Measurements from ENCODE around the gene UBAC1.

DNA sequence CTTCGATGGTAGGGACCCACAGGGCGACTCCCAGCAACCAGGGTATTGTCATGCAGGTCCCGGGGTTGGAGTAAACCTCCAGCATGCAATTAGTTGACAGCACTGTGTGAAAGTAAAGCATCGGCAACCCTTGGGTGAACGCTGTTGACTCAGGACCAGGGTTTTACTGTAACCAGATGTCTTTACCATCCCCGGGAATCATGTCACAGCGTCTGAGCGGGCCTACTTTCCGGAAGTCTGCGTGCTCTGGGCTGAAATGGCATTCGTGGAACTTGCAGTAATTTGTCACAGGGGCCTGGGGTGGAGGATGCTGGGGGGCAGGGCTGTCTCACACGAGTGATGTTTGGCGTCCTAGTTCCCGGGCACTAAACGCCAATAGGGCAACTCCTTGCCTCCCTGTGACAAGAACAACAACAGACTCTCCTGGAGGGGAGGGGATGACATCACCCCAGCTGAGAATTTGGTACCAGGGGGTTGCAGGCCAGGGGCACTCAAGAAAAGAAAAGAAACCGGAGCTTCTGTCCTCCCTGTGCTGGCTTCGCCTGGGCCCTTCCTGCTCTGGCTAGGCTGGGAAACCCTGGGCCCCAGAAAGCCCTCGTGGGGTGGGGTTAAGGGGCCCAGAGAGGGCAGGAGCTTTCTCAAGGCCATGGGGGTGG is 10.1 kb upstream of the UBAC1 start:
- TF ChIP-seq, protein P1, sequence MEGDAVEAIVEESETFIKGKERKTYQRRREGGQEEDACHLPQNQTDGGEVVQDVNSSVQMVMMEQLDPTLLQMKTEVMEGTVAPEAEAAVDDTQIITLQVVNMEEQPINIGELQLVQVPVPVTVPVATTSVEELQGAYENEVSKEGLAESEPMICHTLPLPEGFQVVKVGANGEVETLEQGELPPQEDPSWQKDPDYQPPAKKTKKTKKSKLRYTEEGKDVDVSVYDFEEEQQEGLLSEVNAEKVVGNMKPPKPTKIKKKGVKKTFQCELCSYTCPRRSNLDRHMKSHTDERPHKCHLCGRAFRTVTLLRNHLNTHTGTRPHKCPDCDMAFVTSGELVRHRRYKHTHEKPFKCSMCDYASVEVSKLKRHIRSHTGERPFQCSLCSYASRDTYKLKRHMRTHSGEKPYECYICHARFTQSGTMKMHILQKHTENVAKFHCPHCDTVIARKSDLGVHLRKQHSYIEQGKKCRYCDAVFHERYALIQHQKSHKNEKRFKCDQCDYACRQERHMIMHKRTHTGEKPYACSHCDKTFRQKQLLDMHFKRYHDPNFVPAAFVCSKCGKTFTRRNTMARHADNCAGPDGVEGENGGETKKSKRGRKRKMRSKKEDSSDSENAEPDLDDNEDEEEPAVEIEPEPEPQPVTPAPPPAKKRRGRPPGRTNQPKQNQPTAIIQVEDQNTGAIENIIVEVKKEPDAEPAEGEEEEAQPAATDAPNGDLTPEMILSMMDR (IDR thresholded peaks at IDR 0.05; ENCODE audit: low read depth, low read length, missing input control) = no peak
- TF ChIP-seq, protein P2, sequence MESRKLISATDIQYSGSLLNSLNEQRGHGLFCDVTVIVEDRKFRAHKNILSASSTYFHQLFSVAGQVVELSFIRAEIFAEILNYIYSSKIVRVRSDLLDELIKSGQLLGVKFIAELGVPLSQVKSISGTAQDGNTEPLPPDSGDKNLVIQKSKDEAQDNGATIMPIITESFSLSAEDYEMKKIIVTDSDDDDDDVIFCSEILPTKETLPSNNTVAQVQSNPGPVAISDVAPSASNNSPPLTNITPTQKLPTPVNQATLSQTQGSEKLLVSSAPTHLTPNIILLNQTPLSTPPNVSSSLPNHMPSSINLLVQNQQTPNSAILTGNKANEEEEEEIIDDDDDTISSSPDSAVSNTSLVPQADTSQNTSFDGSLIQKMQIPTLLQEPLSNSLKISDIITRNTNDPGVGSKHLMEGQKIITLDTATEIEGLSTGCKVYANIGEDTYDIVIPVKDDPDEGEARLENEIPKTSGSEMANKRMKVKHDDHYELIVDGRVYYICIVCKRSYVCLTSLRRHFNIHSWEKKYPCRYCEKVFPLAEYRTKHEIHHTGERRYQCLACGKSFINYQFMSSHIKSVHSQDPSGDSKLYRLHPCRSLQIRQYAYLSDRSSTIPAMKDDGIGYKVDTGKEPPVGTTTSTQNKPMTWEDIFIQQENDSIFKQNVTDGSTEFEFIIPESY (IDR thresholded peaks at IDR 0.05) = no peak
- TF ChIP-seq, protein P3, sequence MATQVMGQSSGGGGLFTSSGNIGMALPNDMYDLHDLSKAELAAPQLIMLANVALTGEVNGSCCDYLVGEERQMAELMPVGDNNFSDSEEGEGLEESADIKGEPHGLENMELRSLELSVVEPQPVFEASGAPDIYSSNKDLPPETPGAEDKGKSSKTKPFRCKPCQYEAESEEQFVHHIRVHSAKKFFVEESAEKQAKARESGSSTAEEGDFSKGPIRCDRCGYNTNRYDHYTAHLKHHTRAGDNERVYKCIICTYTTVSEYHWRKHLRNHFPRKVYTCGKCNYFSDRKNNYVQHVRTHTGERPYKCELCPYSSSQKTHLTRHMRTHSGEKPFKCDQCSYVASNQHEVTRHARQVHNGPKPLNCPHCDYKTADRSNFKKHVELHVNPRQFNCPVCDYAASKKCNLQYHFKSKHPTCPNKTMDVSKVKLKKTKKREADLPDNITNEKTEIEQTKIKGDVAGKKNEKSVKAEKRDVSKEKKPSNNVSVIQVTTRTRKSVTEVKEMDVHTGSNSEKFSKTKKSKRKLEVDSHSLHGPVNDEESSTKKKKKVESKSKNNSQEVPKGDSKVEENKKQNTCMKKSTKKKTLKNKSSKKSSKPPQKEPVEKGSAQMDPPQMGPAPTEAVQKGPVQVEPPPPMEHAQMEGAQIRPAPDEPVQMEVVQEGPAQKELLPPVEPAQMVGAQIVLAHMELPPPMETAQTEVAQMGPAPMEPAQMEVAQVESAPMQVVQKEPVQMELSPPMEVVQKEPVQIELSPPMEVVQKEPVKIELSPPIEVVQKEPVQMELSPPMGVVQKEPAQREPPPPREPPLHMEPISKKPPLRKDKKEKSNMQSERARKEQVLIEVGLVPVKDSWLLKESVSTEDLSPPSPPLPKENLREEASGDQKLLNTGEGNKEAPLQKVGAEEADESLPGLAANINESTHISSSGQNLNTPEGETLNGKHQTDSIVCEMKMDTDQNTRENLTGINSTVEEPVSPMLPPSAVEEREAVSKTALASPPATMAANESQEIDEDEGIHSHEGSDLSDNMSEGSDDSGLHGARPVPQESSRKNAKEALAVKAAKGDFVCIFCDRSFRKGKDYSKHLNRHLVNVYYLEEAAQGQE (IDR thresholded peaks at IDR 0.05) = no peak
- TF ChIP-seq RAD21 (IDR thresholded peaks at IDR 0.05) = no peak

Measured in liver (tissue), 3 donors.